Measurements from ENCODE around the gene B9D2. TPM values are rescaled to one million over a fixed set of nuclear protein-coding genes. Genes with fewer than 3 reads are reported as not detected.
"Not testable (repeated sequence)": the region's sequence is repeated elsewhere in the genome, so short reads cannot be mapped to it uniquely, and the experiment has no call there.

Gene B9D2
- total RNA-seq, 2 donors from 2014 or later = 4.9 to 9.3 TPM

DNA sequence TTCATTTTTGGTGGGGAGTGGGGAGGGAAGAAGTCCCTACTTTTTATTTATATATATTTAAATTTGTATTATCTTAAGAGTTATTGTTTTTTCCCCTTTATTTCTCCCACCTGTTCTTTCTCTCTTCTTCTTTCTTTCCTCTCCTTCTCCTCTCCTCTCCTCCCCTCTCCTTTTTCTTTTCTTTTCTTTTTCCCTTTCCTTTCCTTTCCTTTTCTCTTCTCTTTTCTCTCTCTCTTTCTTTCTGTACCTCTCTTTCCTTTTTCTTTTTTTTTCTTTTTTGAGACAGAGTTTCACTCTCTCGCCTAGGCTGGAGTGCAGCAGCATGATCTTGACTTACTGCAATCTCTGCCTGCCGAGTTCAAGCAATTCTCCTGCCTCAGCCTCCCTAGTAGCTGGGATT lies 35.6 kb upstream of the B9D2 start:
- no peaks in the 10 kb centered on the region for H3K36me3 Mint-ChIP-seq
- H3K4me1 Mint-ChIP-seq (ENCODE audit: low read depth in 2 of 2) = peaks cover 44 to 47% of the 10 kb centered on the region in 2 donors
- no peaks in the 10 kb centered on the region for H3K27me3 Mint-ChIP-seq
- H3K9me3 Mint-ChIP-seq = no peaks in the 10 kb centered on the region
- DNase-seq (ENCODE audit: low spot score) = no peak
- peak overlapping the region; percentile 91 for H3K4me3 Mint-ChIP-seq
- ATAC-seq = no peak
- H3K27ac Mint-ChIP-seq = peak overlapping the region; percentile 100

DNA sequence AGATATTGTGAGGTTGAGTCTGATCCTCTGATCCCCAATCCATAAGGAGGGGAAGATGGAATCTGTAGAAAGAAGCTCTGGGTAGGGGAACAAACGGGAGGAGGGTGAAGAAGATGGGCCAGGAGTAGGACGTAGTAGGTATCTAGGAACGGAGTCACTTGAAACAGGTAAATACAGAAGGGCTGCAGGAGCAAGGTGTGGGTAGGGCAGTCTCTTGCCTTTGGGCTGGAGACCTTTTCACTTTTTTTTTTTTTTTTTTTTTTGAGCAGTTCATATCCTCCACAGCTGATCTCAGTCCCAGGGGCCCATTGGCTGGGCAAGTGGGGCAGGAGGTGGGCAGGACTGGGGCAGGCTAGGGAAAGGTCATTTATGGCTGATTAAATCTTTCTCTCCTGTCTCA lies 35.1 kb upstream of the B9D2 start:
- Mint-ChIP-seq H3K27me3 (no peaks in the 10 kb centered on the region), H3K4me1 (ENCODE audit: low read depth in 2 of 2) (peaks cover 44 to 47% of the 10 kb centered on the region in 2 donors), H3K9me3 (no peaks in the 10 kb centered on the region), H3K4me3 (peak overlapping the region; percentile 91), H3K27ac (peak overlapping the region; percentile 100), H3K36me3 (no peaks in the 10 kb centered on the region)
- DNase-seq (ENCODE audit: low spot score) = no peak
- no peak for ATAC-seq

DNA sequence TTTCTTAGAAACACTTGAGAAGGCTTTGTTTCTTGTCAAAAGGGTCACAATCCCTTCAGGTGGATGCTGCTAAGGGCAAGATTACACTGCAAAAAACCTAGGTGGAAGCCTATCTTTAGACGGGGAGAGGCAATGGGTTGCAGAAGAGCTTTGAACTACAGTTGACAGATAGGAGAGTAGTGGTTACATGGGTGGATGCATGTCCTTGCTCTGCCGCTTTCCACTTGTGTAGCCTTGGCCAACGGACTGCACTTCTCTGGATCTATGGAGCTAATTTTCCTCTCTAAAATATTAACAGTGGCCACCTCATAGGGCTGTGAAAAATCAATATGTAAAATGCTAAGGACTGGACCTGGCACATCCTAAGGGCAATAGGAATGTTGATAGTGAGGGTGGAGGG lies 34.6 kb upstream of the B9D2 start:
- no peaks in the 10 kb centered on the region for H3K9me3 Mint-ChIP-seq
- no peaks in the 10 kb centered on the region for H3K36me3 Mint-ChIP-seq
- ATAC-seq (no peak), DNase-seq (ENCODE audit: low spot score) (no peak)
- H3K4me1 Mint-ChIP-seq (ENCODE audit: low read depth in 2 of 2) = peaks cover 44 to 47% of the 10 kb centered on the region in 2 donors
- H3K4me3 Mint-ChIP-seq = peak overlapping the region; percentile 91
- H3K27ac Mint-ChIP-seq = peak overlapping the region; percentile 100
- H3K27me3 Mint-ChIP-seq = no peaks in the 10 kb centered on the region

DNA sequence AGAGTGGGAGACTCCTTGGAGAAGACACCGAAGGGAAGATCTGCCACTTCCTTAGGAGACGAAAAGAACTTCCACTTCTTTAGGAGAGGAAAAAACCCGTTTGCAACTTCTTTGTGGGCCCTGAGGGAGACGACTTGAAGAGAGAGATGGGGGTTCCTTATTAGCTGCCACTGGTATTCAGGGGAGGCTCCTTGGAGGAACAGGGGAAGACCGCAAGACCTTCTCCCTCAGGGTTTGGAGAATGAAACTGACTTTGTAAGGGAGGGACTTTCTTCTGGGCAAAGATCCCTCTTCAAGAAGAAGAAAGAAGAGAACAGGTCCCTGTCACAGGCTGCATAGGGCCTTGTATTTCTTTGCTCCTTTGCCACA lies 34.1 kb upstream of the B9D2 start:
- peak overlapping the region; percentile 91 for H3K4me3 Mint-ChIP-seq
- peak overlapping the region; percentile 100 for H3K27ac Mint-ChIP-seq
- no peak for ATAC-seq
- H3K4me1 Mint-ChIP-seq (ENCODE audit: low read depth in 2 of 2) = peaks cover 44 to 47% of the 10 kb centered on the region in 2 donors
- no peaks in the 10 kb centered on the region for H3K36me3 Mint-ChIP-seq
- H3K27me3 Mint-ChIP-seq = no peaks in the 10 kb centered on the region
- no peak for DNase-seq (ENCODE audit: low spot score)
- H3K9me3 Mint-ChIP-seq = no peaks in the 10 kb centered on the region

DNA sequence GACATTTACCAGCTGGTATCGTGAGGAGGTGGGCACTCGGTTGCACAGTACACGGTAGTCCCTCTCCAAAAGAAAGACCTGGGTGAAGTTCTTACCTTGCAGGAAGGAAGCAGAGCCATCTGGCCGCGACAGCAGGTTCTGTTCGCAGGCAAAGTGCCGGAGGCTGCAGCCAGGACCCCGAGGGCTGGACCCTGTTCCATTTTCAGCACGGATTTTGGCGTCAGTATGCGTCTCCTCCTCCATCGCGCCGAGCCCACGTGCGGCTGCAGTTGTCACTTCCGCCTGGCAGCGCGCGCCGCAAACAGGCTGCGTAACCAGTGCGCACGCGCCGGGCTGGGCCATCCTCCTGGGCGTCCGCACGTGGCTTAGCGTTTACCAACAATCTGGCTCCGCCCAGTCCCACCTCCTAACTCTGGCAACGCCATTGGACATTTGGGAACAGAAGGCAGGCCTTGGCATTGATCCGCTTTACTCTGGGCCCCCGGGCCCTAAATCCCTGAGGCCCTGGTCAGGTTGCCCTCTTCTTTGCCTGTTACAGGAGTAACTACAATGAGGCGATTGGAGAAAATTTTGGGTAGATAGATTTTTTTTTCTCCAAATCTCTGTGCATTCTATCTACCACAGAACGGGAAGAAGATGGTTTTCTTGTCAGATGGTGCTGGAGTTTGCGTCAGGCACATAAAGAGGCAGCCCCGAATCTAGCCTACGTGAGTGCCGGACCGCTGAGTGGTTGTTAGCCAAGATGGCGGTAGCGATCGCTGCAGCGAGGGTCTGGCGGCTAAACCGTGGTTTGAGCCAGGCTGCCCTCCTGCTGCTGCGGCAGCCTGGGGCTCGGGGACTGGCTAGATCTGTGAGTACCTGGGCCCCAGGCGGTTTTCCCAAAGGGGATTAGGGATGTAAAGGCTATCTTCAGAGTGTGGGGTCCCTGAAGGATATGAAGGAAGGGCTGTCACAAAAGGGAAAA lies 33.4 kb upstream of the B9D2 start, which contains the start of the genes BCKDHA and EXOSC5:
Gene BCKDHA (plus strand): TSS at position 733 of the 964 bp plus-strand sequence. CDS start 10 bp downstream, at position 743.
Gene EXOSC5 (minus strand): TSS at position 274 of the 964 bp plus-strand sequence. CDS start 31 bp downstream, at position 243.
- H3K36me3 Mint-ChIP-seq = no peaks in the 10 kb centered on the region
- no peaks in the 10 kb centered on the region for H3K9me3 Mint-ChIP-seq
- DNase-seq (ENCODE audit: low spot score) (peak; percentile 99), ATAC-seq (peak; percentile 100)
- peak within 1 kb of the TSS; percentile 91 for H3K4me3 Mint-ChIP-seq
- H3K27me3 Mint-ChIP-seq = no peaks in the 10 kb centered on the region
- H3K4me1 Mint-ChIP-seq (ENCODE audit: low read depth in 2 of 2) = peaks cover 44 to 47% of the 10 kb centered on the region in 2 donors
- peak within 1 kb of the TSS; percentile 100 for H3K27ac Mint-ChIP-seq

DNA sequence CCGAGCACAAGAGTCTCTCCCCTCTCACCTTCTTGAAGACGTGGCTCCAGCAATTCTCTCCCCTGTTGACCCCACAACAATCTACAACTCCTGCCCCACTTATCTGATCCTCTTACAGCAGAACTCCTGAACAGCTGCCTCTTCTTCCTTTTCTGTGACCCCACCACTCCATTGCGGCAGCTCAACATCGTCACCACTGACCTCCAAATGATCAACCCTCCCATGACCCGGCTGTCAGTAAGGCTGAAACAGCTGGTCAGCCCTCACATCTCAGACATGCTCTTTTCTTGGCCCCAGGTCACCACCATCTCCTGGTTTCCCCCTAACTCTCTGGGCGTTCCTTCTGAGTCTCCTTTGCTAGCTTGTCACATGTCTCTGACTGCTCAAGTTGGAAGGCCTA lies 31.4 kb upstream of the B9D2 start:
- DNase-seq (ENCODE audit: low spot score) (no peak), ATAC-seq (no peak)
- Mint-ChIP-seq H3K4me3 (peak overlapping the region; percentile 38), H3K27ac (peak overlapping the region in 1 of 2 donors; percentile 100), H3K4me1 (ENCODE audit: low read depth in 2 of 2) (peaks cover 35 to 43% of the 10 kb centered on the region in 2 donors), H3K27me3 (no peaks in the 10 kb centered on the region), H3K9me3 (no peaks in the 10 kb centered on the region), H3K36me3 (no peaks in the 10 kb centered on the region)

DNA sequence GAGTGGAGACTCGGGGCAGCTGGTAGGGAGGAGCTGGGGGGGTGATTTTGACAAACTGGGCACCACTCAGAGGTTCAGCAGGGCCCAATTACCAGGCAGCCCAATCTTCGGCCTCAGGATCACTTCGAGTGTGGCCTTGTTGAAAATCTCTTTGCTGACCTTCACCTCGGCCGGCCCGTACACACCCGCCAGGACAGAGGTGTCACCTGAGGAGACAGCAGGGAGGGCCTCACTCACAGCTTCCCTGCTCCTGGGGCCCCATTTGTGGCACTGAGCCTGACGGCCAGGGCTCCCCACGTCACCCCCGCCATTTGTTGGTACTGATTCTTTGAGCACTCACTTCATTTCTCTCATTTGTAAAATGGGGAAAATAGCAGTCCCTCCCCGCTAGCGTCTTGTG lies 28.8 kb upstream of the B9D2 start:
- H3K27ac Mint-ChIP-seq = no peak overlapping the region
- H3K4me1 Mint-ChIP-seq (ENCODE audit: low read depth in 2 of 2) = peaks cover 18 to 23% of the 10 kb centered on the region in 2 donors
- no peak for ATAC-seq
- no peak overlapping the region for H3K4me3 Mint-ChIP-seq
- no peaks in the 10 kb centered on the region for H3K27me3 Mint-ChIP-seq
- H3K36me3 Mint-ChIP-seq = no peaks in the 10 kb centered on the region
- DNase-seq (ENCODE audit: low spot score) = no peak
- no peaks in the 10 kb centered on the region for H3K9me3 Mint-ChIP-seq

DNA sequence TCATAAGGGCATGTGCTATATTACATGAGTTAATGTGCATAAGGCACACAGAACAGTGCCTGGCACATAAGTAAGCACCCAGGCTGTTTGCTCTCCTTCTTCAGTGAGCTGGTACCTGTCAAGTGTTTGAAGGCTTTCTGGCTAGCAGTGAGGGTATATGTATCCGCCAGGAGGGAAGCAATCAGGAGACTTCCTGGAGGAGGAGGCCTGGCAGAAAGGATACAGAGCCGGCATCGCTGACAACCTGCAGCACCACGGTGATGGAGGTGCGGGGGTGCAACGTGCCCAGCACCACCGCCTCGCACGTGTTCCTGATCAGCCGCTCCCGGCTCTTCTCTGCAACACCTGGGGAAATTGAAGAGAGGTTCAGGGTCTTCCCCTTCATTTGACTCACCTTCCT lies 27.7 kb upstream of the B9D2 start:
- Mint-ChIP-seq H3K27me3 (no peaks in the 10 kb centered on the region), H3K4me3 (no peak overlapping the region), H3K27ac (no peak overlapping the region), H3K4me1 (ENCODE audit: low read depth in 2 of 2) (peaks cover 11 to 13% of the 10 kb centered on the region in 2 donors), H3K36me3 (no peaks in the 10 kb centered on the region), H3K9me3 (no peaks in the 10 kb centered on the region)
- ATAC-seq (no peak), DNase-seq (ENCODE audit: low spot score) (no peak)

DNA sequence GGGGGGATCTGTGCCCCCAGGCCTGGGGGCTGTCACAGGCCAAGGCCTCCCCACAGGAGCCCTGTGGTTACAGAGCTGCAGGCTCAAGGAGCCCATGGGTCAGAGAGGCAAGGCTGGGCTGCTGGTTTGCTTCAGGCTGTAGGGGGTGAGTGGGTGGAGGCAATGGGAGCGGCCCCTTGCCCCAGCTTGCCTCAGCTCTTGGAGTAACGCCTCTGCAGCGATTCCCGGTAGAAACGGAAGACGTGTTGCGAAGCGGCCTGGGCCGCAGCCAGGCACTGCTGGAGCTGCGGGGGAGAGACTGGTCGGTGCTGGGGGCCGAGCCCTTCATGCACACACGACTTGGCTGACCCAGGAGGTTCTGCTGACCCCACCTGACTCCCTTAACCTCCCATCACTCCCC lies 22.5 kb upstream of the B9D2 start:
- no peak for DNase-seq (ENCODE audit: low spot score)
- no peak for ATAC-seq
- Mint-ChIP-seq H3K36me3 (no peaks in the 10 kb centered on the region), H3K9me3 (no peaks in the 10 kb centered on the region), H3K4me1 (ENCODE audit: low read depth in 2 of 2) (no peaks in the 10 kb centered on the region), H3K27me3 (no peaks in the 10 kb centered on the region), H3K4me3 (no peak overlapping the region), H3K27ac (no peak overlapping the region)

DNA sequence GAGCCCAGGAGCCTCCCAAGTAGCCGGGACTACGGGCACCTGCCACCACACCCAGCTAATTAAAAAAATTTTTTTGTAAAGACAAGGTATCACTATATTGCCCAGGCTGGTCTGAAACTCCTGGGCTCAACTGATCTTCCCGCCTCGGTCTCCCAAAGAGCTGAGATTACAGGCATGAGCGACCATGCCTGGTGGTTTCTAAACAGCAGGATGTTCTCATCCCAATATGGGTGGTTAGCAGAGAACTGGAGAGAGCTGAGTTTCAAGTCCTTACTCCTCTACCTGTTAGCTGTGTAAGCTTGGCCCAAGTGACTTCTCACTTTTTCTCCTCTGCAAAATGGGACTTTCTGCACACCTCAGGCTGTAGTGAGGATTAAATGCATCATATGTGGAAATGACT lies 20.4 kb upstream of the B9D2 start:
- H3K4me3 Mint-ChIP-seq = no peak overlapping the region
- H3K4me1 Mint-ChIP-seq (ENCODE audit: low read depth in 2 of 2) = no peaks in the 10 kb centered on the region
- no peaks in the 10 kb centered on the region for H3K9me3 Mint-ChIP-seq
- no peaks in the 10 kb centered on the region for H3K27me3 Mint-ChIP-seq
- H3K36me3 Mint-ChIP-seq = no peaks in the 10 kb centered on the region
- ATAC-seq = no peak
- no peak for DNase-seq (ENCODE audit: low spot score)
- no peak overlapping the region for H3K27ac Mint-ChIP-seq

DNA sequence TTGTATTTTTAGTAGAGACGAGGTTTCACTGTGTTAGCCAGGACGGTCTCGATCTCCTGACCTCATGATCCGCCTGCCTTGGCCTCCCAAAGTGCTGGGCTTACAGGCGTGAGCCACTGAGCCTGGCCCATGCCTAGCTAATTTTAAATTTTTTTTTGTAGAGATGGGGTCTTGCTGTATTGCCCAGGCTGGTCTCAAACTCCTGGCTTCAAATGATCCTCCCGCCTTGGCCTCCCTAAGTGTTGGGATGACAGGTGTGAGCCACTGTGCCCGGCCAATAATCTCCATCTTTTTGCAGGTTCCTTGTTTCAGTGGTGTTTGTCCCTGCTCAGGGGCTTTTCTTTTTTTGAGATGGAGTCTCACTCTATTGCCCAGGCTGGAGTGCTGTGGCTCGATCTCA lies 17.6 kb upstream of the B9D2 start:
- not testable (repeated sequence) for H3K4me3 Mint-ChIP-seq; H3K36me3 Mint-ChIP-seq; H3K4me1 Mint-ChIP-seq (ENCODE audit: low read depth in 2 of 2); H3K9me3 Mint-ChIP-seq; DNase-seq (ENCODE audit: low spot score); H3K27me3 Mint-ChIP-seq; ATAC-seq; H3K27ac Mint-ChIP-seq

DNA sequence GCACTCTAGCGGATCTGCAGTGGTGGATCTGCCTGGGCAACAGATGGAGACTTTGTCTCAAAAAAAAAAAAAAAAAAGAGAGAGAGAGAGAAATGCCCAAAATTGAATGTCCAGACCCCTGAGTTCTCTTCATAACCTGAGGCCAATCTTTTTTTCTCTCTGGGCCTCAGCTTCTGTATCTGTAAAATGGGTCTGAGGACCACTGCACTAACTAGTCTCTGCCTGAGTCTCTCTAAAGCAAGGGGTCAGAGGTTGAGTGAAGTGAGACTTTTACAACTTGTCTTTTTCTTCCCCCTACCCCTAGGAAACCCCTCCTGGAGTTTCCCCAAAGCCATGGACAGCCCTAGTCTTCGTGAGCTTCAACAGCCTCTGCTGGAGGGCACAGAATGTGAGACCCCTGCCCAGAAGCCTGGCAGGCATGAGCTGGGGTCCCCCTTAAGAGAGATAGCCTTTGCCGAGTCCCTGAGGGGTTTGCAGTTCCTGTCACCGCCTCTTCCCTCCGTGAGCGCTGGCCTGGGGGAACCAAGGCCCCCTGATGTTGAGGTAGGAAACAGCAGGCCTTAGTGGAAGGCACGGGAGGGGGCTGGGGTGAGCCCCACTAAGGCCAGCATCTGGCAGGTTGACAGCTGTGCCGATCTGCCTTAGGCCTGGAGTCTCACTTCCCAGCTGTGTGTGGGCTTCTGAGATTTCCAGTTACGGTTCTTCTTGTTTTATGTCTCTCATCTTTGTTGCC lies 14.2 kb upstream of the B9D2 start:
- ATAC-seq (no peak), DNase-seq (ENCODE audit: low spot score) (no peak)
- H3K4me3 Mint-ChIP-seq = no peak overlapping the region
- no peaks in the 10 kb centered on the region for H3K36me3 Mint-ChIP-seq
- no peak overlapping the region for H3K27ac Mint-ChIP-seq
- peaks cover 12 to 13% of the 10 kb centered on the region in 2 donors for H3K4me1 Mint-ChIP-seq (ENCODE audit: low read depth in 2 of 2)
- no peaks in the 10 kb centered on the region for H3K9me3 Mint-ChIP-seq
- H3K27me3 Mint-ChIP-seq = no peaks in the 10 kb centered on the region

DNA sequence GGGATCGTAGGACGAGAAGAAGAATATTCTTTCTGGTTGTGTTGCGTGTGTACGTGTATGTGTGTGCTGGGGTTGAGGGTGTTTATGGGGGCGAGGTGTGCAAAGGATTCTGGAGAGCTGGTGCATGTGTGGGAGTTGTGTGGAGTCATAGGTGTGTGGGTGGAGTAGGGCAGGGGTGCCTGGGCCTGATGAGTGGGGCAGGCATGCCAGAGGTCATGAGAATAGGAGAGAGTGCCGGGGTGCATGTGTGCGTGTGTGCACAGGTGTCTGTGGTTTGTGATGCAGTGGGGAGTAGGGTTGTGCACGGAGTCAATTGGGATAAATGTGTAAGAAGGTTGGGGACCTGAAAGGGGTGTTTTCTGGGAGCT lies 13.0 kb upstream of the B9D2 start:
- H3K27me3 Mint-ChIP-seq = no peaks in the 10 kb centered on the region
- ATAC-seq (peak; percentile 50 to 59), DNase-seq (ENCODE audit: low spot score) (no peak)
- H3K4me1 Mint-ChIP-seq (ENCODE audit: low read depth in 2 of 2) = peaks cover 12 to 13% of the 10 kb centered on the region in 2 donors
- H3K4me3 Mint-ChIP-seq = peak overlapping the region; percentile 84
- H3K27ac Mint-ChIP-seq = peak overlapping the region; percentile 8 to 42
- no peaks in the 10 kb centered on the region for H3K9me3 Mint-ChIP-seq
- no peaks in the 10 kb centered on the region for H3K36me3 Mint-ChIP-seq
